Nucleus accumbens (tissue), 56 donors: Measurements from ENCODE around the gene FOXJ3.
A peak's percentile ranks its signal among the peaks of the same experiment; 100 is the strongest.

ENCODE experiments used
- DNase-seq, 56 donors: peaks; one replicate each; lab custom pipeline; 2025; lab: John Stamatoyannopoulos, UW

Gene FOXJ3

DNA sequence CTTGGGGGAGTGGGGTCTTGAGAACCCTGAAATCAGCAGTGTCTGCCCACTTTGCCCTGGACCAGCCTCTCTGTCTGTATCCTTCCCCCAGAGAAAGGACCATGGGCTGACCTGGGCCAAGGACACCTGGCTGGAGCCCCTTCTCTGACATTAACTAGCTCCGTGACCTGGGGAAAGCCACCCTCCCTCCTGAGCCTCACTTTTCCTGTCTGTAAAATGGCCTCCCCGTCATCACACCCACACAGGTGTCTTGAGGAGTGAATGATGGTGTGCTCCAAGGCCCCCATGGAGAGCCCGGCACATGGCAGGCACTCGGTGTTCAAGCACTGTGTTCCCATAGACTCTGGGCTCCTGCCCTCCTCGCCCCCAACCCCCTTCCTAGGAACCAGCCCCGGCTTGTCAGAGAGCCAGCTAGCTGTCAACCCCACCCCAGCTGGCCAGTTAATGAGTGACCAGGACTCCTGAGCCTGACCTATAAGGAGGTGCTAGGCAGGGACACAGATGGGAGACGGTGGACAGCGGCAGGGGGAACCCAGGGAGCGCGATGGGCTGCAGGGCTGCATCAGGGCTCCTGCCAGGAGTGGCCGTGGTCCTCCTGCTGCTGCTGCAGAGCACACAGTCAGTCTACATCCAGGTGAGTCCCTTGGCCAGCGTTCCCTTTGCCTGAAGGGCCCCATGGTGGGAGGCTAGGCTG, 182.0 kb downstream of the FOXJ3 start, which contains the start of gene GUCA2B:
TSS of gene GUCA2B (plus strand) at position 504 of the 694 bp plus-strand sequence. CDS start at position 545, 41 bp downstream.
- no peak for DNase-seq

GRCh38 chr1:42152119-42152518, 182.9 kb downstream of the FOXJ3 start:
- DNase-seq, result no peak

DNA sequence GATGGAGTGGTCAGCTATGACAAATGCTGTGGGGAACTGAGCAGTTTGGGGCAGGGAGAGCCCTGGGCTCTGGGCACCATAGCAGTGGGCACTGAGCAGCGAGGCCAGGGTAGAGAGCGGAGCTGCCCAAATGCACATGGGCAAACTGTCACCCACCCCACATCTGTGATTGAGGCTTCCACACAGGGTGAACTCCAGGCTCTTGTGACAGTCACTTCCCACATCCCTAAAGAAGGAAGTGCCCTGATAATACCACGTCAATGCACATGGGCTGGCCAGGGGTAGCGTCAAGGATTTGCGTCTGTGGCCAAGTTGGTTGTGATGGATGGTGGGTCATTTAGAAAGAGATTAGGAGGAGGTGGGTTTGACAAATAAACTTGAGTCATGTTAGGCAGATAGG, 184.4 kb downstream of the FOXJ3 start:
- no peak for DNase-seq

DNA sequence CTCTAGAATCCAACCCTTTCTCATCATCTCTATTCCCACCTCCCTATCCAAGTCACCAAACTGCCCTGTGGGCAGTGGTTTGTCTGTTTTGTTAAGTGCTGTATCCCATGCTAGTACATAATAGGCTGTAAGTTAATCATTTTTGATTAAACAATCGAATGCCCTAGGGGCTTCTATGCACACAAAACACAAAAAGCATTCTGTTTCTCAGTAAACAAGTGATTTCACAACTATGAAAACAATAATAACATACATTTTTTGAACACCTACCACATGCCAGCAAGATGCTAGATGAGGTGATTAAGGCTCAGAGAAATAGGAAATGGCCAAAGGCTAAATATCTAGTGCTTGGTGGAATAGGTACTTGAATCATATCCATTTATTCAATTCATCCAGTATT, 186.9 kb downstream of the FOXJ3 start:
- no peak for DNase-seq

- peak in 28 of 56 donors; percentile 9 to 83 (median 28) for DNase-seq
These were observed 188.3 kb downstream of the FOXJ3 start for GRCh38 chr1:42146626-42147320.

DNA sequence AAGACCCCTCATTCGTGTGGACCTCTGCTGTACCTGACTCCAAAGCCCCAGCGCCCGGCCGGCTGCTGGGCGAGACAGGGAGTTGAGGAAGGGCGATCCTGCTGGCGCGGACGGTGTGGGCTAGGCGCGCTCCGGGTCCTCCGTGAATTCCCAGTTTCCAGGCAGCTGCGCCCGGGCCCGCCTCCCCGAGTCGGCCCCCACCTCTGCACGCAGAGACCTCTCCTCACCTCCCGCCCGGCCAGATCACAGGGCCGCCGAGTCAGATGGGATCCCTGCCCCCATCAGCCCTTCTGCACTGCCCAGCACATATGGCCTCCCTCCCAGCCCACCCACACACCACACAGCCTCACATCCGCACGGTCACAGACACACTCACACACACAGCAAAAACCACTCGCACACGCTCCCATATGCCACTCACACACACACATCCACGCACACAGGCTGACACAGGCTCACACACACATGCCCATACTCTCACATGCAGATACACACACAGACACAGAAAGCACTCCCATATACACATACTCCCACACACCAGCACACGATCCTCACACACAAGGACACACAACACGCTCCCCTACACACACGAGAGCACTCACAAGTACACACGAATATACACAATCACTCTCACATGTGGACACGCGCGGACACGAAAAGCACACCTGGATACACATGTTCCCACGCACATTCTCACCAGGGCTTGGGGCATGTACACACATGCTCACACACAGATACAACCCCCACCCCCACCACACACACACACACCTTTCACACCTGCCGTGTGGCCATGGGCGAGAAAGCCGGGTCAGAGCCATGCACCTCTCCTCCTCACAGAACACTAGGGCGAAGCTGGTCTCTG, 189.0 kb downstream of the FOXJ3 start:
- DNase-seq, result no peak

GRCh38 chr1:42145389-42145716, 189.7 kb downstream of the FOXJ3 start:
- no peak for DNase-seq

DNA sequence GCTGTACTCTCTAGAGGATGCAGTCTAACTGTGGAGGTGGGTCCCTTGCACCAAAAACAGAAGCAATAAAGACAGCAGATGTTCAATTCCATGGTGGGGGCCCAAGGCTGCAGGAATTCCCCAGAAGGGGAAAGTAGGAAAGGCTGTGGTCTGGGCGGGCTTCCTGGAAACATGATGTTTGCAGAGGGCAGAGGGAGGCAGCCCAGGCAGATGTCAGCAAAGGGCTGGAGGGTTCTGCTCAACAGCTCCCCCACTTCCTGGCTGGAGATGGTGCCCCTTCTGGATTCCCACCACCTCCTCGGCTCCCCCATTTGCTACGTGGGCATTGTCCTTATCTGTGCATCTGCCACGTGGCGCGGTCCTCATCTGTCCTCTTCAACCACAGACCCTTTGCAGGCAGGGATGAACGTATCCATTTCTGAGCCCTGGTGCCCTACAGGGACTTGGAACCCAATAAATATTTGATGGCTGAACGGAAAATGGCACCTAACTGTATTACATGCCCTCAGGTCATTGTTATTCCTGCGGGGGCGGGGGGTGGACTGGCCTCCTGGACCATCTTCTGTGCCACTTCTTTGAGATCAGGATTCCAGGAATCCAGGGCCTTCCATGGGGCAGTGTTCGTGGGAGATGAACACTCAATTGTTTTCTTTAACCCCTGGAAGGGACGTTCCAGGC, 190.2 kb downstream of the FOXJ3 start:
- DNase-seq, result no peak

DNA sequence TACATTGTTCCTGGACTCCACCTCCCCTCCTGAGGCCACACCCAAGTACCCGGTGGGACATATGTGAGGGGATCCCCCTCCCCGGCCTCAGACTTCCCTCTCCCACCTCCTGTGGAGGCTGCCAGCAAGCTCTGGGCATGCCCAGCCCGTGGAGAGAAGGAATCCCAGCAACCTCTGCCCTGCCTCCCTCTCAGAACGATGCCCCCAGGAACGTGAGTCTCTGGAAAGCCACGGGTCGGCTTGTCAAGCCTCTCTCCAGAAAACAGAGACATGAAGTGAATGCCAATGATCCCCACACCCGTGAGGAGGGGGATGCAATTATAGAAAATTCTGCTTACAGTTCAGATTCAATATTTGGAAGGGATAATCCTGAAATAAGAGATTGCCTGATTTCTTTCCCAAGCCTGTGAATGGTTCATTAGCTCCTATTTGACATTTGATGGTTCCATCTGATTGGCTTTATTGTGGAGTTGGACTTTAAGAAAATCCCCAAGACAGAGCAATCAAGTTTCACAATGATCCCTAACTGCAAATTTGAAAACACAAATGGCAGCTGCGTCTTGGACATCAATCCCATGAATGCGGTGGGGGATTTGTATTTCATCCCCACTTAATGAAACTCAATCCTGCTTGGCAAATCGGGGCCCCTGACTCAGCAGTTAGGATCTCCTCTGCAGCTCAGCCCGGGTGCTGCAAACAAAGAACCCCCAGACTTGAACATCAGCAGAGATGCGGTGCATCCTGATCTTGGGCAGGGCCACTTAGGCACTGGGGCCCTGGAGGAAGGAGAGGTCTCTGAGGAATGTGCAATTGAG, 190.9 kb downstream of the FOXJ3 start:
- DNase-seq, result no peak

GRCh38 chr1:42142894-42143675, 191.9 kb downstream of the FOXJ3 start:
- DNase-seq, result no peak

DNA sequence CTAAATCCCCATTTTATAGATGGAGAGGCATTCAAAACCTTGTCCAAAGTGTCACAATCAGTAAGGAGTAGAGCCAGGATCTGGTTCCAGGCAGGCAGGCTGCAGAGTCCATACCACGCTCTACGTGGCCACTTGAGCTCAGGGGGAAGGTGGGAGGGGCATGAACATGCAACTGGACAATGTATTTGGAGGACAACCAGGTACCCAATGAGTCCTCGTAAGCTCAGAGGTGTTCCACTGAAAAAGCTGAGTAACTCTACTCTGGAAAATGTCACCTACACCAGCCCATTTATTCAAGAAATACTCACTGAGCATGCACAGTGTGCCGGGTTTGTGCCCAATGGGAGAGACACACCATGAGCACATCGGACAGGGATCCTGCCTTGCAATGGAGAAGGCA, 193.1 kb downstream of the FOXJ3 start:
- no peak for DNase-seq

- no peak for DNase-seq
These were observed 194.8 kb downstream of the FOXJ3 start for GRCh38 chr1:42140191-42140590.

GRCh38 chr1:42139444-42139843, 195.6 kb downstream of the FOXJ3 start:
- no peak for DNase-seq

GRCh38 chr1:42138586-42138985, 196.4 kb downstream of the FOXJ3 start:
- DNase-seq, result no peak

GRCh38 chr1:42137766-42138165, 197.3 kb downstream of the FOXJ3 start:
- DNase-seq, result peak in 1 of 56 donors; percentile 8

DNA sequence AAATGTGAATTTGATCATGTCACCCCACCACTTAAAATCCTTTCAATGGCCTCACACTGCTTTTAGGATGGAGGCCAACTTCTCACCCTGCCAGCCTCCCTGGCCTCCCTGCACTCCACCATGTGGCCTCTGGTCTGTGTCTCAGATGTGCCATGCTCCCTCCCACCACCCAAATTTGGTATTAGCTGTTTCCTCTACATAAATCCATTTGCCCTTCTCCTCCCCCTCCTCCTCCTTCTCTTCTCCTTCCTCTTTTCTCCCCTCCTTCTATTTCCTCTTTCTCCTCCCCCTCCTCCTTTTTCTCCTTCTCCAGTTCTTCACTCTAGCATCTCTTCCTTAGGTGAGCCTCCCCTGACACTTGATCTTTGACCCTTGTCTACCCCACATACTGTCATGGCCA, 198.6 kb downstream of the FOXJ3 start:
- DNase-seq, result no peak

DNA sequence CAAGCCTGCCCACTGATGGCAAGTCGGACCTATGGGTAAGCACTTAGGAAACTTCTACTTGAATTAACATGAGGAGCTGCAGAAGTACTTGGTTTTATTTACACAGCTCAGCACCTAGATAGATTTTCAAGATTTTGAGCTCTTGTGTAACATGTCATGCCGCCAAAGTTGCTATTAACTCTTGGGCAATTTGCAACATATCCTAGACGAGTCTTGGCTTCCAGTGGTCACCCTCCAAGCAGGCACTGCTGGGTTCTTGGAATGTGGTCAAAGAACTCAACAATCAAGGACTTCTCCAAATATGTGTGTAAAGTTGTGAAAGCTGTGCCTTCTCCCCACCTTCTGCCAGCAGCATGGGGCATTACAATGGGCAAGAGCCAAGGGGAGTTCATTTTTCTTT, 199.6 kb downstream of the FOXJ3 start:
- no peak for DNase-seq

DNA sequence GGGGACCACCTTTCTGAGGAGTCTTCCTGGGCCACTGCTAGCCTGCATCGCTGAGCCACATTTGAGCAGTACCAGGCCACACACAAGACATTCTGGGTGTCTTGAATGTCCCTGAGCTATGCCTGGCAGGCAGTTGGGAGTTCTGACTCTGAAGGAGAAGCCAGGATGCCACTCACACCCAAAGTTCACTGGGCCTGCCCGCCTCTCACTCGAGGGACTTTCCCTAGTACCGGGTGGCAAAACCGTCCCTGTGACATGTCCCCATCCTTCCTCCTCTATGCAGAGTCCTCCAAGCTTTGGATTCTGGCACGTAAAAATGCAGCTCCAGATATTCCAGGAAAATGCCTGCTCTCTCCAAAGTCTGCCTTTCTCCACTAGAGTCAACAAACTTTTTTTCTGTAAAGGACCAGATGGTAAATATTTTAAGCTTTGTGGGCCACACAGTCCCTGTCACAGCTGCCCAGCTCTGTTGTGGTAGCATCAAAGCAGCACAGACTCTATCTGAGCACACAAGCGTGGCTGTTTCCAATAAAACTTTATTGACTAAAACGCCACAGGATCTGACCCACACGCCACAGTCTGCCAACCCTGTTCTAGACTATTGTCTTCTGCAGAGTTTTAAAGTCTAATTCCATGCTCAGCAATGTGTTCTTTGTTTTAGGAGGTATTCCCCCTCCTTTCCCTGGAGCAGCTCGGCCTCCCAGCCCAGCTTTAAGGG, 201.1 kb downstream of the FOXJ3 start:
- no peak for DNase-seq
